ENCODE measurements around the gene NF1.

DNA sequence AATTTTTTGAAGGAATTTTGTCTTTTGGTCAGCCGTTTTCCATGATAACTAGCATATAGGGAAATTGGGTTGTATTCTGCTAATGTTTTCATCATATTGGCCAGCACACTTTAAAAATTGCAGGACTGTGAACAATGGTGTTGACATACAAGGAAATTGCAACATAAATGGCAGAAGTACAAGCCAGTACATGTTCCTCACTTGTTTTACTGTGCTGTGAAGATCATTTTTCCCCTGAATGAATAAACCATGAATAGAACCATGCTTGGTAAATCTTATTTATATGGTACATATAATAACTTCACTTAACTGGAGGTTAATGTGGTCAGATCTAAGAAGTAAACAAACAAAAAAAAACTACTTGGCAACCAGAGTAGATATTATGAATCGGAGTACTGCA, 179.5 kb downstream of the NF1 start:
- TF ChIP-seq, protein P1, sequence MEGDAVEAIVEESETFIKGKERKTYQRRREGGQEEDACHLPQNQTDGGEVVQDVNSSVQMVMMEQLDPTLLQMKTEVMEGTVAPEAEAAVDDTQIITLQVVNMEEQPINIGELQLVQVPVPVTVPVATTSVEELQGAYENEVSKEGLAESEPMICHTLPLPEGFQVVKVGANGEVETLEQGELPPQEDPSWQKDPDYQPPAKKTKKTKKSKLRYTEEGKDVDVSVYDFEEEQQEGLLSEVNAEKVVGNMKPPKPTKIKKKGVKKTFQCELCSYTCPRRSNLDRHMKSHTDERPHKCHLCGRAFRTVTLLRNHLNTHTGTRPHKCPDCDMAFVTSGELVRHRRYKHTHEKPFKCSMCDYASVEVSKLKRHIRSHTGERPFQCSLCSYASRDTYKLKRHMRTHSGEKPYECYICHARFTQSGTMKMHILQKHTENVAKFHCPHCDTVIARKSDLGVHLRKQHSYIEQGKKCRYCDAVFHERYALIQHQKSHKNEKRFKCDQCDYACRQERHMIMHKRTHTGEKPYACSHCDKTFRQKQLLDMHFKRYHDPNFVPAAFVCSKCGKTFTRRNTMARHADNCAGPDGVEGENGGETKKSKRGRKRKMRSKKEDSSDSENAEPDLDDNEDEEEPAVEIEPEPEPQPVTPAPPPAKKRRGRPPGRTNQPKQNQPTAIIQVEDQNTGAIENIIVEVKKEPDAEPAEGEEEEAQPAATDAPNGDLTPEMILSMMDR (IDR thresholded peaks at IDR 0.05) = no peak
- no peak for TF ChIP-seq POLR2A (IDR thresholded peaks at IDR 0.05)

All from Peyer's patch (tissue), 4 donors.